ENCODE results near the gene MSL1. TPM values are rescaled to one million over a fixed set of nuclear protein-coding genes. Genes with fewer than 3 reads are reported as not detected.

Gene MSL1
- total and polyA plus RNA-seq, 2 of the 13 experiments (the other 11 are each of a cell fraction or from before 2014, with no cell fraction given): 63.8 to 88.5 TPM

DNA sequence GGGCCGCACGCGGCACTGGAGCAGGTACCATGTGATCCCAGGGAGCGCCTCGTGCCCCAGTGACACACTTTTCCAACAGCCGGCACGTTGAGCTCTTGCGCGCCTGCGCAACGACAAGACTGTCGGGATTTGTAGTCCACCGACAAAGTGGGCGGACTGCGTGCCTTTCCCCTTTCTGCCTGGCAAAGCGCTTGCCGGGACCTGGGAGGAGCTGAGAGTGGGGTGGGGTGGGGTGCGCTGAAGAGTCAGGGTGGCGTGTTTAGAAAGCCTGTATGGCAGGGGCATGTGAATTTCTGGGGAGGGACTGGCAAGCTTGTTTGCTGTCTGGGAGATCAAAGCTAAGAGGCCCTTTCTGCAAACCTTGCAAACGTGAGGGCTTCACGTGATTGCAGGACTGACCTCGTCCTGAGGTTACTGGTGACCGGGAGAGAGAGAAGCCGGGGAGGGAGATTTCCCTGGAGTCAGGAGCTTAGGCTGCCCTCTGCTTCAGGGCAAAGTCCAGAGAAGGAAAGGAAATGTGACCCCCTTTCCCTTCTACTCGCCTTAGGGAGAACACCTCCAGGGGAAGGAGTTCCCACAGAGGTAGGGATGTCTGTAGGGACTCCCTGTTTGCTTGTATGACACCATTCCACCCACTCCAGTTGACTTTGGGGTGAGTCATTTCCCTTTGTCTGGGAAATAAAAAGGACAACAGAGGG, 21.0 kb upstream of the MSL1 start (continued):
- no peak for TF ChIP-seq FIP1L1 (IDR thresholded peaks at IDR 0.05; ENCODE audit: borderline replicate concordance, insufficient read depth, low read depth, low read length)
- 0 out of 2 replicates have a peak, but pooled peaks have one; percentile 40 for TF ChIP-seq NR1H2 (CRISPR knock-in tag; IDR thresholded peaks at IDR 0.05; ENCODE audit: borderline replicate concordance, low read depth)
- no peak for TF ChIP-seq ZBTB1 (CRISPR knock-in tag; IDR thresholded peaks at IDR 0.05; ENCODE audit: borderline replicate concordance)
- TF ChIP-seq ZNF652 (CRISPR knock-in tag; IDR thresholded peaks at IDR 0.05; ENCODE audit: borderline replicate concordance, low read depth): 0 out of 2 replicates have a peak, but pooled peaks have one; percentile 21
- TF ChIP-seq, protein P1, sequence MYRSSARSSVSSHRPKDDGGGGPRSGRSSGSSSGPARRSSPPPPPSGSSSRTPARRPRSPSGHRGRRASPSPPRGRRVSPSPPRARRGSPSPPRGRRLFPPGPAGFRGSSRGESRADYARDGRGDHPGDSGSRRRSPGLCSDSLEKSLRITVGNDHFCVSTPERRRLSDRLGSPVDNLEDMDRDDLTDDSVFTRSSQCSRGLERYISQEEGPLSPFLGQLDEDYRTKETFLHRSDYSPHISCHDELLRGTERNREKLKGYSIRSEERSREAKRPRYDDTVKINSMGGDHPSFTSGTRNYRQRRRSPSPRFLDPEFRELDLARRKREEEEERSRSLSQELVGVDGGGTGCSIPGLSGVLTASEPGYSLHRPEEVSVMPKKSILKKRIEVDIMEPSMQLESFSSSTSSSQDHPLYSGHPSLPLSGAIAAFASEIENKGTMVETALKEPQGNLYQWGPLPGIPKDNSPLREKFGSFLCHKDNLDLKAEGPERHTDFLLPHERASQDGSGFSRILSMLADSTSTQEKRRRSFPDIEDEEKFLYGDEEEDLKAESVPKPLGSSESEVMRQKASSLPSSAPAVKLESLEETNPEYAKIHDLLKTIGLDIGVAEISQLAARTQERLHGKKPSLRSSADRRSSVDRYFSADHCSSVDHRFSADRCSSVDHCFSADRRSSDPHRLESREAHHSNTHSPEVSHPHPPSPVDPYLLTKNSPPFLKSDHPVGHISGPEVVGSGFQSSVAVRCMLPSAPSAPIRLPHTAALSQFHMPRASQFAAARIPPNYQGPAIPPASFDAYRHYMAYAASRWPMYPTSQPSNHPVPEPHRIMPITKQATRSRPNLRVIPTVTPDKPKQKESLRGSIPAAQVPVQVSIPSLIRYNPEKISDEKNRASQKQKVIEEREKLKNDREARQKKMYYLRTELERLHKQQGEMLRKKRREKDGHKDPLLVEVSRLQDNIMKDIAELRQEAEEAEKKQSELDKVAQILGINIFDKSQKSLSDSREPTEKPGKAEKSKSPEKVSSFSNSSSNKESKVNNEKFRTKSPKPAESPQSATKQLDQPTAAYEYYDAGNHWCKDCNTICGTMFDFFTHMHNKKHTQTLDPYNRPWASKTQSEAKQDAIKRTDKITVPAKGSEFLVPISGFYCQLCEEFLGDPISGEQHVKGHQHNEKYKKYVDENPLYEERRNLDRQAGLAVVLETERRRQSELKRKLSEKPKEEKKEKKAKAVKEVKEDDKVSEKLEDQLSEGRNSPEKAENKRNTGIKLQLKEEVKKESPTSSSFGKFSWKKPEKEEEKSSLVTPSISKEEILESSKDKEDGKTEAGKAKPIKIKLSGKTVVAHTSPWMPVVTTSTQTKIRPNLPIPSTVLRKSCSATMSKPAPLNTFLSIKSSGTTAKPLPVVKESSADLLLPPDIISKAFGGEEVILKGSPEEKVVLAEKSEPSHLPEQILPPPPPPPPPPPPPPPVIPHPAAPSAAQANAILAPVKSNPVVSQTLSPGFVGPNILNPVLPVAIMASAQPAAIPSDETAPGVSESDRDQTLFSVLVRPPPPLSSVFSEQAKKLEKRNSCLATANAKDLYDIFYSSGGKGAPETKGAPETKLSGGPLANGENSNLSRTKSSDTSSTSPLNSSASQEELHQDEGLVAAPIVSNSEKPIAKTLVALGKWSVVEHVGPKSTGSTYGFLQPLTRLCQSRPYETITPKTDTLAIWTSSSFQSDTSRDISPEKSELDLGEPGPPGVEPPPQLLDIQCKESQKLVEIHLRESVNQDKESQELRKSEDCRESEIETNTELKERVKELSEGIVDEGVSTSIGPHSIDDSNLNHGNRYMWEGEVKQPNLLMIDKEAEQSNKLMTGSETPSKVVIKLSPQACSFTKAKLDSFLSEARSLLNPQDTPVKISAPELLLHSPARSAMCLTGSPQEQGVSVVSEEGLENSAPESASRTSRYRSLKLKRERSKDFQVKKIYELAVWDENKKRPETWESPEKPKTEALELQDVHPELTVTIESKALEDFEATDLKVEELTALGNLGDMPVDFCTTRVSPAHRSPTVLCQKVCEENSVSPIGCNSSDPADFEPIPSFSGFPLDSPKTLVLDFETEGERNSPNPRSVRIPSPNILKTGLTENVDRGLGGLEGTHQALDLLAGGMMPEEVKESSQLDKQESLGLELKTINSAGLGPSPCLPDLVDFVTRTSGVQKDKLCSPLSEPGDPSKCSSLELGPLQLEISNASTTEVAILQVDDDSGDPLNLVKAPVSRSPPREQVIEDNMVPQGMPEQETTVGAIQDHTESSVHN (CRISPR knock-in tag; IDR thresholded peaks at IDR 0.05): peak; percentile 100
- TF ChIP-seq ZNF780A (CRISPR knock-in tag; IDR thresholded peaks at IDR 0.05): peak; percentile 92
- TF ChIP-seq GATA4 (IDR thresholded peaks at IDR 0.05; ENCODE audit: borderline replicate concordance, low read depth): no peak; the same call in 1 of the 2 replicates
- TF ChIP-seq POGZ (CRISPR knock-in tag; IDR thresholded peaks at IDR 0.05): peak; percentile 53; the same call in 1 of the 2 replicates
- 0 out of 2 replicates have a peak, but pooled peaks have one; percentile 30 for TF ChIP-seq ZFP36L2 (CRISPR knock-in tag; IDR thresholded peaks at IDR 0.05)
- TF ChIP-seq, protein P2, sequence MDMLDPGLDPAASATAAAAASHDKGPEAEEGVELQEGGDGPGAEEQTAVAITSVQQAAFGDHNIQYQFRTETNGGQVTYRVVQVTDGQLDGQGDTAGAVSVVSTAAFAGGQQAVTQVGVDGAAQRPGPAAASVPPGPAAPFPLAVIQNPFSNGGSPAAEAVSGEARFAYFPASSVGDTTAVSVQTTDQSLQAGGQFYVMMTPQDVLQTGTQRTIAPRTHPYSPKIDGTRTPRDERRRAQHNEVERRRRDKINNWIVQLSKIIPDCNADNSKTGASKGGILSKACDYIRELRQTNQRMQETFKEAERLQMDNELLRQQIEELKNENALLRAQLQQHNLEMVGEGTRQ (IDR thresholded peaks at IDR 0.05; ENCODE audit: low read depth, low read length): peak; percentile 91
- TF ChIP-seq, protein P2 (CRISPR knock-in tag; IDR thresholded peaks at IDR 0.05; ENCODE audit: borderline replicate concordance): peak; percentile 95
- peak; percentile 88 for TF ChIP-seq EEA1 (CRISPR knock-in tag; IDR thresholded peaks at IDR 0.05; ENCODE audit: borderline replicate concordance)
- TF ChIP-seq AHR (CRISPR knock-in tag; IDR thresholded peaks at IDR 0.05): peak; percentile 60; the same call in 1 of the 2 replicates
- TF ChIP-seq IRX3 (CRISPR knock-in tag; IDR thresholded peaks at IDR 0.05; ENCODE audit: borderline replicate concordance, low read depth): peak; percentile 96; the same call in 1 of the 2 replicates
- TF ChIP-seq SRSF4 (IDR thresholded peaks at IDR 0.05; ENCODE audit: low read depth, low read length, poor library complexity, severe bottlenecking): no peak
- peak; percentile 76; the same call in 1 of the 2 replicates for TF ChIP-seq ZSCAN22 (CRISPR knock-in tag; IDR thresholded peaks at IDR 0.05)
- peak; percentile 95 for TF ChIP-seq ZNF17 (CRISPR knock-in tag; IDR thresholded peaks at IDR 0.05)
- no peak; the same call in 1 of the 2 replicates for TF ChIP-seq KMT2A (CRISPR knock-in tag; IDR thresholded peaks at IDR 0.05)
- TF ChIP-seq CCDC6 (CRISPR knock-in tag; IDR thresholded peaks at IDR 0.05): peak; percentile 98
